ENCODE results near the gene PRRT4.

Gene PRRT4

GRCh38 chr7:128361411-128362379, at the start of gene PRRT4:
Gene PRRT4 (minus strand): TSS chr7:128361690.
- DNase-seq: peak; percentile 21 to 31

- no peak for DNase-seq
Observed at GRCh38 chr7:128410451-128410753, 48.9 kb upstream of the PRRT4 start.

- peak; percentile 10 to 70 for DNase-seq
Observed at GRCh38 chr7:128409596-128410450, 48.3 kb upstream of the PRRT4 start, which contains the start of gene IMPDH1. Gene IMPDH1 (minus strand): TSS chr7:128409982. CDS start chr7:128409901, 81 bp downstream.

- DNase-seq: no peak
Observed at GRCh38 chr7:128408709-128409595, 47.5 kb upstream of the PRRT4 start.

- no peak for DNase-seq
Observed at GRCh38 chr7:128407751-128408708, 46.5 kb upstream of the PRRT4 start.

GRCh38 chr7:128407233-128407589, 45.7 kb upstream of the PRRT4 start:
- DNase-seq: no peak

GRCh38 chr7:128406314-128407232, 45.1 kb upstream of the PRRT4 start:
- DNase-seq: no peak

- peak; percentile 61 to 77 for DNase-seq
Observed at GRCh38 chr7:128405471-128406313, 44.2 kb upstream of the PRRT4 start.

GRCh38 chr7:128404886-128405470, 43.5 kb upstream of the PRRT4 start:
- DNase-seq: no peak

GRCh38 chr7:128404143-128404681, 42.7 kb upstream of the PRRT4 start:
- DNase-seq: no peak

- DNase-seq: no peak
Observed at GRCh38 chr7:128403676-128404075, 42.2 kb upstream of the PRRT4 start.

- no peak for DNase-seq
Observed at GRCh38 chr7:128402356-128402755, 40.9 kb upstream of the PRRT4 start.

- no peak for DNase-seq
Observed at GRCh38 chr7:128400566-128400965, 39.1 kb upstream of the PRRT4 start.

GRCh38 chr7:128399991-128400390, 38.5 kb upstream of the PRRT4 start:
- DNase-seq: no peak

GRCh38 chr7:128398841-128399135, 37.3 kb upstream of the PRRT4 start:
- DNase-seq: no peak

GRCh38 chr7:128398016-128398840, 36.7 kb upstream of the PRRT4 start:
- peak in 1 of 2 experiments; percentile 33 for DNase-seq

- no peak for DNase-seq
Observed at GRCh38 chr7:128396357-128396756, 34.9 kb upstream of the PRRT4 start.

GRCh38 chr7:128395748-128396147, 34.3 kb upstream of the PRRT4 start:
- no peak for DNase-seq

All from NCI-H1930 (cell line).